Lower leg skin (tissue), 3 donors: ENCODE data around the gene BRF1.

Experiments
- POLR2A ChIP-seq, 2 donors: fragments of 450-650 bp; IDR thresholded peaks; one replicate each; pipeline ENCODE4 v1.6.1; 2016 to 2017; ENCODE audit warnings: antibody characterized with exemption in 2 of 2, mild to moderate bottlenecking in 1 of 2, moderate library complexity in 1 of 2
- TF ChIP-seq, protein P1 (sequence below), 3 donors: fragments of 450-650 bp; IDR thresholded peaks; one replicate each; pipeline ENCODE4 v1.5.1; 2016; ENCODE audit warnings: antibody characterized with exemption in 3 of 3, mild to moderate bottlenecking in 3 of 3, moderate library complexity in 2 of 3

- TF ChIP-seq, protein P1, sequence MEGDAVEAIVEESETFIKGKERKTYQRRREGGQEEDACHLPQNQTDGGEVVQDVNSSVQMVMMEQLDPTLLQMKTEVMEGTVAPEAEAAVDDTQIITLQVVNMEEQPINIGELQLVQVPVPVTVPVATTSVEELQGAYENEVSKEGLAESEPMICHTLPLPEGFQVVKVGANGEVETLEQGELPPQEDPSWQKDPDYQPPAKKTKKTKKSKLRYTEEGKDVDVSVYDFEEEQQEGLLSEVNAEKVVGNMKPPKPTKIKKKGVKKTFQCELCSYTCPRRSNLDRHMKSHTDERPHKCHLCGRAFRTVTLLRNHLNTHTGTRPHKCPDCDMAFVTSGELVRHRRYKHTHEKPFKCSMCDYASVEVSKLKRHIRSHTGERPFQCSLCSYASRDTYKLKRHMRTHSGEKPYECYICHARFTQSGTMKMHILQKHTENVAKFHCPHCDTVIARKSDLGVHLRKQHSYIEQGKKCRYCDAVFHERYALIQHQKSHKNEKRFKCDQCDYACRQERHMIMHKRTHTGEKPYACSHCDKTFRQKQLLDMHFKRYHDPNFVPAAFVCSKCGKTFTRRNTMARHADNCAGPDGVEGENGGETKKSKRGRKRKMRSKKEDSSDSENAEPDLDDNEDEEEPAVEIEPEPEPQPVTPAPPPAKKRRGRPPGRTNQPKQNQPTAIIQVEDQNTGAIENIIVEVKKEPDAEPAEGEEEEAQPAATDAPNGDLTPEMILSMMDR (IDR thresholded peaks at IDR 0.05) = no peak
- TF ChIP-seq POLR2A (IDR thresholded peaks at IDR 0.05) = no peak
Observed at GRCh38 chr14:105244334-105244733, 56.5 kb downstream of the BRF1 start.
